Stomach (tissue), 4 donors: ENCODE data around the gene HK1.

Source experiments
- CTCF ChIP-seq, 7 experiments: fragments of 450-650 bp in 4 of 7; fragments of 200-600 bp in 3 of 7; sonication (generic) in 3 of 7; IDR thresholded peaks; one replicate each; pipeline ENCODE4 v1.5.1; 2016 to 2019; ENCODE audit warnings: antibody characterized with exemption in 7 of 7, control low read depth in 2 of 7, mild to moderate bottlenecking in 1 of 7
- EP300 ChIP-seq: sonication (generic); formaldehyde crosslinking; IDR thresholded peaks from one replicate; pipeline ENCODE4 v1.6.1; 2017; ENCODE audit warnings: antibody characterized with exemption
- POLR2A ChIP-seq, 4 donors: fragments of 450-650 bp; IDR thresholded peaks; one replicate each; pipeline ENCODE4 v1.6.1; 2016; ENCODE audit warnings: antibody characterized with exemption in 4 of 4, control low read depth in 2 of 4, mild to moderate bottlenecking in 1 of 4, moderate library complexity in 1 of 4

GRCh38 chr10:69402386-69402785, 124.1 kb downstream of the HK1 start:
- TF ChIP-seq EP300 = no peak
- TF ChIP-seq CTCF (IDR thresholded peaks at IDR 0.05) = no peak
- TF ChIP-seq POLR2A (IDR thresholded peaks at IDR 0.05) = no peak
